GM12865 (cell line): ENCODE data around the gene CCDC121.

Experiments
- DNase-seq: peaks from one replicate; pipeline ENCODE4 v3.0.0; 2010; ENCODE audit warnings: low read depth
- H3K4me3 ChIP-seq: 2 replicates; pipeline ENCODE4 v1.5.1; 2011; ENCODE audit warnings: mild to moderate bottlenecking, low read depth, low read length, control low read depth
- TF ChIP-seq, protein P1 (sequence below): IDR thresholded peaks from 2 replicates; pipeline ENCODE4 v1.5.1; 2011; ENCODE audit warnings: low read length, control low read depth, low read depth, inconsistent platforms; ENCODE audit not compliant: insufficient read depth; ENCODE audit errors: missing control alignments

CCDC121 gene

DNA sequence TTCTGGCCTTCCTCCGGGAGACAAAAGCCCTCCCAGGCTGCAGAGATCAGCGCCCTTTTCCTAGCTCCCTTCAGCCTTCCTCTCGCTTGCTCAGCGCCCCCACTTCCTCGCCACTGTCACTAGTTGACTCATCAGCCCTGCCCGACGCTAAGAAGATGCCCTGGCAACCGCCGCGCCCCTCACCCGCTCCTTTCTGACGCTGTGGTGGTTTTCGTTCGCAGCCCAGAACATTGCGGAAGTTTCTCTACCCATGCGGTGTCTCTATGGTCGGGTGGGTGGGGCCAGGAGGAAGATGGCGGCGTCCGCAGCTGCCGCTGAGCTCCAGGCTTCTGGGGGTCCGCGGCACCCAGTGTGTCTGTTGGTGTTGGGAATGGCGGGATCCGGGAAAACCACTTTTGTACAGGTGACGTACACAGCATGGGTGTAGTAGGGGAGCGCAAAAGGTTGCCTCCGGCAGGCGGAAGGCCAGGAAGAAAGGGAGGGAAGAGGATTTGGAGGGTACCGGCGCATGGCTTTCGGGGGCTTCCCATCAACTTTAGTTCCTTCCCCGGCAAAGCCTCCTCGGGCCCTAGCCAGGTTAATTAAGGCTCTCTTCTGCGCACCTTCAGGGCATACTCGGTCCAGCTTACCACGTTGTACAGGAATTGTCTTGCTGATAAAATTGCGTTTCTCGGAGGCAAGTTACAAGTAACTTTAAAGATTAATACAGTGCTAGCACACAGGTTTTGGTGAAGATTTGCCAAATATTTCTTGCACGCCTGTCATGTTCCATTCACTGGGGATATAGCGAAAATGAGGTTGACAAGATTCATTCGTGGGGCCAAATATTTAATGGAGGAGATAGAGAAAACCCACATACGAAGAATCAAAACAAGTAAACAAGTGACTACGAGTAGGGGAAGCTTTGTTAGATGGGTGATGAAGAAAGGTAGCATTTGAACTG, at the start of gene CCDC121, which contains the start of gene GPN1:
TSS of gene CCDC121 (minus strand) at position 246 of the 943 bp plus-strand sequence. CDS start 1,213 bp downstream, outside the sequence.
TSS of gene GPN1 (plus strand) at position 284 of the 943 bp plus-strand sequence. CDS start at position 293, 9 bp downstream.
- peak; percentile 93 for DNase-seq
- TF ChIP-seq, protein P1, sequence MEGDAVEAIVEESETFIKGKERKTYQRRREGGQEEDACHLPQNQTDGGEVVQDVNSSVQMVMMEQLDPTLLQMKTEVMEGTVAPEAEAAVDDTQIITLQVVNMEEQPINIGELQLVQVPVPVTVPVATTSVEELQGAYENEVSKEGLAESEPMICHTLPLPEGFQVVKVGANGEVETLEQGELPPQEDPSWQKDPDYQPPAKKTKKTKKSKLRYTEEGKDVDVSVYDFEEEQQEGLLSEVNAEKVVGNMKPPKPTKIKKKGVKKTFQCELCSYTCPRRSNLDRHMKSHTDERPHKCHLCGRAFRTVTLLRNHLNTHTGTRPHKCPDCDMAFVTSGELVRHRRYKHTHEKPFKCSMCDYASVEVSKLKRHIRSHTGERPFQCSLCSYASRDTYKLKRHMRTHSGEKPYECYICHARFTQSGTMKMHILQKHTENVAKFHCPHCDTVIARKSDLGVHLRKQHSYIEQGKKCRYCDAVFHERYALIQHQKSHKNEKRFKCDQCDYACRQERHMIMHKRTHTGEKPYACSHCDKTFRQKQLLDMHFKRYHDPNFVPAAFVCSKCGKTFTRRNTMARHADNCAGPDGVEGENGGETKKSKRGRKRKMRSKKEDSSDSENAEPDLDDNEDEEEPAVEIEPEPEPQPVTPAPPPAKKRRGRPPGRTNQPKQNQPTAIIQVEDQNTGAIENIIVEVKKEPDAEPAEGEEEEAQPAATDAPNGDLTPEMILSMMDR, result no peak
- peak within 1 kb of the TSS; percentile 75 for H3K4me3 ChIP-seq

DNA sequence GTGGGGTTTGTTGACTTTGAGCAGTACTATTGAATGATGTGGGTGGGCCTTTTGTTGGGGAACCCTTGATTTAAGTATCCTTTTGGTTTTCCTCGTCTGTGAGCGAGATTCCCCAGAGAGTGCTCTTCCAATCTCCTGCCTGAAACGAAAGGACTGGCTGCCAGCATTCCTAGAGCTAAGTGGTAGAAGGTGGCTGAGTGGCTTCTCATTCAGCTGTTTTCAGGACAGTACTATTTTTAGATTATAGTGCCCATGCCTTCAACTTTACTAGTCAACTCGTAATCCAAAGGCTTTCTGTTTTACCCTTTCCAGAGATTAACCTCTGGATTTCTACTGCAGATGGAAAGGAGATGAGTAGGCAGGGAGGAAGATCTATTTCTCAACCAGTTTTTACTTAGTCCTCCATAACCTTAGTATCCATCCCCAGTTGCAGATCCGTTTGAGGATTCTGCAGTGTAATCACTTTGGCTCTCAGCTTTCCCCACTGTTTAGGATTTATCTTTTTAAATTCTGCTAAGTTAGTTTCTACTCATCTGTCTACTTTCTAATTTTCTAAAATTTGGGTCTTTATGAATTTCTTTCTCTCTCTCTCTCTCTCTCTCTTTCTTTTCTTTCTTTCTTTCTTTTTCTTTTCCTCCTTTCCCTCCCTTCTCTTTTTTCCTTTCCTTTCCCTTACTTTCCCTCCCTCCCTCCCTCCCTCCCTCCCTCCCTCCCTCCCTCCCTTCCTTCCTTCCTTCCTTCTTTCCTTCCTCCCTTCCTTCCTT, 44.1 kb upstream of the CCDC121 start:
- TF ChIP-seq, protein P1, result no peak
- no peak overlapping the region for H3K4me3 ChIP-seq
- DNase-seq, result no peak

- TF ChIP-seq, protein P1, result no peak
- H3K4me3 ChIP-seq, result no peak overlapping the region
- DNase-seq, result no peak
Measured at GRCh38 chr2:27671235-27671634, 42.4 kb upstream of the CCDC121 start.

GRCh38 chr2:27667446-27667845, 38.6 kb upstream of the CCDC121 start:
- TF ChIP-seq, protein P1, result no peak
- no peak for DNase-seq
- H3K4me3 ChIP-seq, result no peak overlapping the region

- DNase-seq, result no peak
- peak overlapping the region; percentile 88 for H3K4me3 ChIP-seq
- TF ChIP-seq, protein P1, result no peak
Measured at GRCh38 chr2:27664622-27665363, 36.0 kb upstream of the CCDC121 start.

DNA sequence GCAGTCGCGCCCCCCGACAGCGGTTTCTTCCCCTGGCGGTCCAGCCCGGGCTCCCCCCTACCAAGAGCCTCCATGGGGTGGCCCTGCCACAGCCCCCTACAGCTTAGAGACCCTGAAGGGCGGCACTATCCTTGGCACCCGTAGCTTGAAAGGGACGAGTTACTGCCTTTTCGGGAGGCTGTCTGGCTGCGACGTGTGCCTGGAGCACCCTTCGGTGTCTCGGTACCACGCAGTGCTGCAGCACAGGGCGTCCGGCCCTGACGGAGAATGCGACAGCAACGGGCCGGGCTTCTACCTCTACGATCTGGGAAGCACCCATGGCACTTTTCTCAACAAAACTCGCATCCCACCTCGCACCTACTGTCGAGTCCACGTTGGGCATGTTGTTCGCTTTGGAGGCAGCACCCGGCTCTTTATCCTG, 35.4 kb upstream of the CCDC121 start:
- TF ChIP-seq, protein P1, result no peak
- no peak for DNase-seq
- peak overlapping the region; percentile 88 for H3K4me3 ChIP-seq
